Lung (tissue), 12 donors: Measurements from ENCODE around the gene RBM39. TPM values are rescaled to one million over a fixed set of nuclear protein-coding genes. Genes with fewer than 3 reads are reported as not detected.

Experiments used
- ATAC-seq: fragments of 200-7000 bp; cut with Tn5 transposase; one replicate; pipeline ENCODE4 v1.9.1; 2020; ENCODE audit warnings: moderate number of reproducible peaks; ENCODE audit not compliant: insufficient read depth, low FRiP score
- DNase-seq, 3 donors: peaks; one replicate each; pipeline ENCODE4 v3.0.0-alpha.2; 2013 to 2017
- H3K27ac ChIP-seq, 2 donors: one replicate each; pipeline ENCODE4 v1.5.1; 2013; ENCODE audit warnings: mild to moderate bottlenecking in 2 of 2, moderate library complexity in 2 of 2, control low read depth in 1 of 2, inconsistent platforms in 1 of 2, low read depth in 1 of 2, low read length in 1 of 2
- H3K27me3 ChIP-seq, 3 donors: one replicate each; pipeline ENCODE4 v1.5.1; 2013; ENCODE audit warnings: low read length in 2 of 3; ENCODE audit not compliant: control insufficient read depth in 3 of 3, insufficient read depth in 3 of 3
- H3K36me3 ChIP-seq, 4 donors: one replicate each; pipeline ENCODE4 v1.5.1; 2013; ENCODE audit warnings: low read length in 4 of 4, mild to moderate bottlenecking in 1 of 4, moderate library complexity in 1 of 4; ENCODE audit not compliant: control insufficient read depth in 4 of 4, insufficient read depth in 4 of 4
- H3K4me1 ChIP-seq, 5 donors: one replicate each; pipeline ENCODE4 v1.5.1; 2013; ENCODE audit warnings: low read length in 5 of 5, mild to moderate bottlenecking in 2 of 5, moderate library complexity in 1 of 5; ENCODE audit not compliant: control insufficient read depth in 5 of 5, insufficient read depth in 5 of 5
- H3K4me3 ChIP-seq: one replicate; pipeline ENCODE4 v1.5.1; 2013; ENCODE audit warnings: mild to moderate bottlenecking, control low read depth, moderate library complexity
- H3K9ac ChIP-seq, 2 donors: one replicate each; pipeline ENCODE4 v1.5.1; 2013; ENCODE audit warnings: low read length in 2 of 2, control low read depth in 1 of 2; ENCODE audit not compliant: insufficient read depth in 1 of 2
- H3K9me3 ChIP-seq, 4 donors: one replicate each; pipeline ENCODE4 v1.5.1; 2013; ENCODE audit warnings: low read length in 3 of 4, mild to moderate bottlenecking in 1 of 4, moderate library complexity in 1 of 4; ENCODE audit not compliant: control insufficient read depth in 4 of 4, insufficient read depth in 3 of 4
- CTCF ChIP-seq: IDR thresholded peaks from 2 replicates; pipeline ENCODE4 v1.5.1; 2012; ENCODE audit warnings: mild to moderate bottlenecking; ENCODE audit errors: control extremely low read depth, extremely low read depth
- WGBS, 2 donors: extraction: QIAGEN DNeasy Blood & Tissue Kit; methylation state at CpG; one replicate each; pipeline ENCODE4 v1.1.7; 2013; 5-methylcytosine and 5-hydroxymethylcytosine counted together
- polyA plus RNA-seq, 2 donors: library from polyadenylated mRNA; stranded (reverse); fragments of 200-250 nt; gene quantifications; one replicate each; pipeline ENCODE4 v1.2.1, GENCODE V29; 2013
- total RNA-seq, 2 donors: library from RNA; depleted of rRNA in 1 of 2; stranded (reverse); fragments of >200 nt in 1 of 2; gene quantifications; one replicate each; pipeline ENCODE4 v1.2.1, GENCODE V29; 2014 to 2021
- donor health status: control.
- donor health status: control.
- donor health status: Bipolar disorder and iron deficiency.
- donor health status: healthy.
- donor health status: DM: yes; HTN: yes; CAD: no.

RBM39 gene
- total and polyA plus RNA-seq, 4 donors: 162 to 689 (median 356) TPM

GRCh38 chr20:35700625-35701148, 41.4 kb downstream of the RBM39 start:
- H3K36me3 ChIP-seq: peaks cover 9 to 32% (median 20%) of the 10 kb centered on the region in 4 donors
- H3K9me3 ChIP-seq: no peaks in the 10 kb centered on the region
- DNase-seq (no peak), ATAC-seq (no peak)
- no peak overlapping the region for H3K9ac ChIP-seq
- H3K27me3 ChIP-seq: no peaks in the 10 kb centered on the region
- no peak overlapping the region for H3K27ac ChIP-seq
- no peak for TF ChIP-seq CTCF
- peaks cover 0 to 16% (median 3%) of the 10 kb centered on the region in 5 donors for H3K4me1 ChIP-seq
- WGBS, 2 donors: 92 to 95% methylated on average over 7 of the region's 7 CpGs
- H3K4me3 ChIP-seq: no peak overlapping the region

GRCh38 chr20:35699957-35700624, 42.0 kb downstream of the RBM39 start:
- Histone ChIP-seq H3K27me3 (no peaks in the 10 kb centered on the region), H3K9me3 (no peaks in the 10 kb centered on the region), H3K36me3 (peaks cover 7 to 30% (median 16%) of the 10 kb centered on the region in 4 donors), H3K4me1 (peaks cover 0 to 16% (median 3%) of the 10 kb centered on the region in 5 donors), H3K9ac (peak overlapping the region; percentile 78 to 97), H3K27ac (peak overlapping the region; percentile 89 to 98), H3K4me3 (peak overlapping the region; percentile 90)
- no peak for TF ChIP-seq CTCF
- WGBS, 2 donors: 24 to 27% methylated on average over 6 of the region's 6 CpGs
- no peak for DNase-seq
- no peak for ATAC-seq

GRCh38 chr20:35699127-35699956, 42.7 kb downstream of the RBM39 start, which contains the start of the genes NFS1 and ROMO1:
Gene NFS1 (minus strand): TSS chr20:35699352. CDS start chr20:35699288, 64 bp downstream.
Gene ROMO1 (plus strand): TSS chr20:35699405. CDS start chr20:35699633, 228 bp downstream.
- Histone ChIP-seq H3K9ac (peak within 1 kb of the TSS; percentile 78 to 97), H3K4me3 (peak within 1 kb of the TSS; percentile 90), H3K27ac (peak within 1 kb of the TSS; percentile 89 to 98), H3K9me3 (no peaks in the 10 kb centered on the region), H3K27me3 (no peaks in the 10 kb centered on the region), H3K36me3 (peaks cover 5 to 23% (median 10%) of the 10 kb centered on the region in 4 donors), H3K4me1 (peaks cover 0 to 16% (median 3%) of the 10 kb centered on the region in 5 donors)
- peak; percentile 3 for TF ChIP-seq CTCF
- peak; percentile 92 to 95 (median 93) for DNase-seq
- WGBS, 2 donors: 0 to 1% methylated on average over 67 to 81 of the region's 81 CpGs
- peak; percentile 96 for ATAC-seq
